ENCODE results near the gene MPP1.

MPP1 gene

GRCh38 chrX:154762537-154763296, 42.6 kb downstream of the MPP1 start, which contains the start of gene DKC1 (continued):
- no peak for TF ChIP-seq ELK4 (IDR thresholded peaks at IDR 0.05; ENCODE audit: borderline replicate concordance, low read depth, low read length)
- no peak for TF ChIP-seq OSR2 (tag by site-specific recombination; IDR thresholded peaks at IDR 0.05)
- no peak for TF ChIP-seq ZNF513 (tag by site-specific recombination; IDR thresholded peaks at IDR 0.05)
- no peak for TF ChIP-seq ZNF623 (tag by site-specific recombination; IDR thresholded peaks at IDR 0.05)
- TF ChIP-seq YY2 (tag by site-specific recombination; IDR thresholded peaks at IDR 0.05), result peak; percentile 66
- no peak for TF ChIP-seq SP7 (tag by site-specific recombination; IDR thresholded peaks at IDR 0.05)
- no peak for TF ChIP-seq ZNF248 (tag by site-specific recombination; IDR thresholded peaks at IDR 0.05)
- TF ChIP-seq ZNF701 (tag by site-specific recombination; IDR thresholded peaks at IDR 0.05), result no peak
- TF ChIP-seq ZNF398 (tag by site-specific recombination; IDR thresholded peaks at IDR 0.05), result no peak
- no peak for TF ChIP-seq ZBTB49 (tag by site-specific recombination; IDR thresholded peaks at IDR 0.05; ENCODE audit: low read depth)
- TF ChIP-seq ZNF561 (tag by site-specific recombination; IDR thresholded peaks at IDR 0.05; ENCODE audit: borderline replicate concordance), result peak; percentile 23; the same call in 1 of the 2 replicates
- no peak for TF ChIP-seq ZNF423 (tag by site-specific recombination; IDR thresholded peaks at IDR 0.05)
- TF ChIP-seq ZNF692 (tag by site-specific recombination; IDR thresholded peaks at IDR 0.05), result peak; percentile 85
- no peak for TF ChIP-seq ZNF510 (tag by site-specific recombination; IDR thresholded peaks at IDR 0.05; ENCODE audit: insufficient replicate concordance)
- peak; percentile 78 for TF ChIP-seq ZFHX2 (tag by site-specific recombination; conservative IDR thresholded peaks at IDR 0.05)
- no peak for TF ChIP-seq ZNF658 (tag by site-specific recombination; IDR thresholded peaks at IDR 0.05)
- no peak for TF ChIP-seq ZSCAN16 (tag by site-specific recombination; IDR thresholded peaks at IDR 0.05)
- TF ChIP-seq ZNF155 (tag by site-specific recombination; IDR thresholded peaks at IDR 0.05), result no peak
- TF ChIP-seq CTCF (tag by site-specific recombination; IDR thresholded peaks at IDR 0.05), result peak; percentile 77
- peak; percentile 24; the same call in 1 of the 2 replicates for TF ChIP-seq ZBTB48 (tag by site-specific recombination; IDR thresholded peaks at IDR 0.05)
- TF ChIP-seq ZBTB21 (tag by site-specific recombination; IDR thresholded peaks at IDR 0.05), result no peak
- TF ChIP-seq ZNF394 (tag by site-specific recombination; IDR thresholded peaks at IDR 0.05; ENCODE audit: borderline replicate concordance), result no peak
- no peak for TF ChIP-seq ATF2 (tag by site-specific recombination; IDR thresholded peaks at IDR 0.05; ENCODE audit: low read depth)
- TF ChIP-seq PATZ1 (tag by site-specific recombination; IDR thresholded peaks at IDR 0.05), result peak; percentile 71
- no peak for TF ChIP-seq ZFP3 (tag by site-specific recombination; IDR thresholded peaks at IDR 0.05; ENCODE audit: low read depth)
